H4 (cell line): Measurements from ENCODE around the gene SMYD1. TPM values are rescaled to one million over a fixed set of nuclear protein-coding genes. Genes with fewer than 3 reads are reported as not detected.
A peak's percentile ranks its signal among the peaks of the same experiment; 100 is the strongest.

Experiments used
- DNase-seq: peaks from one replicate; pipeline ENCODE4 v3.0.0-alpha.2; 2015; ENCODE audit warnings: low spot score
- total RNA-seq: library from RNA; depleted of rRNA; stranded (reverse); fragments of >200 nt; shearing (Covaris generic); gene quantifications from 2 replicates; pipeline ENCODE4 v1.2.3, GENCODE V29; 2014

The SMYD1 gene
- total RNA-seq, 1 experiment from 2014 or later: not detected

DNA sequence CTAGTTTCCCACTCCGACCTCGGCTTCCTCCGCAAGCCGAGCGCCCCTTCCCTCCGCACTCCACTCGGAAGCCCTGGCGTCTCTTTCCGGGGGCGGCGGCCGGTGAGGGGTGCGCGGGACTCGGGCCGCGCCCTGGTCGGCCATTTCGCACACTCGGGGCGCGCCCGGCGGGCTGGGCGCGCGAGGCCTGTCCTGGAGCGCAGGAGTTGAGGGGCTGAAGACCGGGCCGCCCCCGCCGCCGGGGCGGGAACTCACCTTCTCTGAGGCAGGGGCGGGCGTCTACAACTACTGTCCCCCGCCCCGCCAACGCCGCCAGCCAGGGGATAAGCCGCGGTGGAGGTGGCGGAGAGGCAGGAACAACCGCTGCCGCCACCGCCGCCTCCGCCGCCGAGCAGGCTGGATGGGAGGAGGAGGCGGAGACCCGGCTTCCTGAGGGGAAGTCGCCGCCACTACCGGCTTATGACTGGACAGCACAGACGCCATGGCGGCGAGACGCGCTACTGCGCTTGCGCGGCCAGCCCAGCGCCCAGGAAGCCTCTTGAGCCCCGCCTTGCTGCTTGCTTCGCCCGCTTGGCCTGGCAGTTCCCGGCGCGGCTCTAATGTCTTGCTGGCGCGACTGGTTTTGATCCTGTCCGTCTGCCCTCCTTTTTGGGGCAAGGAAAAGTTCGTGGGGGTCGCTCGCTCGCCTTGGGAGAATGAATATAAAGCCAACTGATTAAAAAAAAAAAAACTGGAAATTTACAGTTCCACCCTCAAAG, 12.1 kb upstream of the SMYD1 start, which contains the start of gene KRCC1:
Gene KRCC1, minus strand, starts transcription at position 413 of the 758 bp plus-strand sequence. CDS start 27,220 bp downstream, outside the sequence.
- DNase-seq: peak; percentile 92

GRCh38 chr2:88057437-88057844, 10.2 kb upstream of the SMYD1 start:
- DNase-seq: no peak

DNA sequence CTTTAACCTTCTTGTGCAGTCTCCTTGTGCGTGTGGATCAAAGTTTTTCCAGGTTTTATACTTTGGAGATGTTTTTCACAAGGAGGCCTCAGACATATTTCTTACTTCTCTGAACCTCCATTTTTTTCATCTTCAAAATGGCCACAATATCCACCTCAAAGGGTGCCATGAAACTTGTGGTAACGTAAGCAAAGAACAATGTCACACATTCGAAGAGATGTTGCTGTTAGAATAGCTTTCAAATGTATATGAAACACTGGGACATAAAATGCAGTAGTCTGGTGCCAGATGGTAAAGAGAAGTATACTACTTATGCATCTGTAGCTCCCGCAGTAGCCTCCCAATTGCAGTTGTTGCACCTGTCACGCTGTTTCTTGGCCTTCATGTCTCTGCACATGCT, 9.4 kb upstream of the SMYD1 start:
- no peak for DNase-seq

GRCh38 chr2:88059979-88060906, 7.4 kb upstream of the SMYD1 start:
- DNase-seq: peak; percentile 34

- DNase-seq: no peak
Measured at GRCh38 chr2:88060907-88061275, 6.7 kb upstream of the SMYD1 start.

GRCh38 chr2:88061295-88061694, 6.3 kb upstream of the SMYD1 start:
- DNase-seq: no peak

DNA sequence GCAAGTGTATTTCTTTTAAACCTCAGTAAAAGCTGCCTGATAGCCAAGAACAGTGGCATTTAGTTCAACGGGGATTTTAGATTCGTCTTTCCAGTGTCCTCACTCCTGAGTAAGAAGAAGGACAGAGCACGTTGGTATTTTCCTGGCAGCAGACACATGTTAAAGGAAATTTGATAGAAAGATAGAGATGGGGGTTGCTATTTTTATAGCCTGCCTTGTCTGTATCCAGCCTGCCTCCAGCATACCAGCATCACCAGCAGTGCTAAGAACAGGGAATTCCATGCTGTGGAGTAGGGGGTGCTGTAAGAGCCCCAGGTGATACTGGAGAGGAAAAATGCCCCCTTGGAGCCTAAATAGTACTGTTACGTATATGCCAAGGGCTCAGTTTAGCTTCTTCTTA, 1.1 kb upstream of the SMYD1 start:
- DNase-seq: no peak

DNA sequence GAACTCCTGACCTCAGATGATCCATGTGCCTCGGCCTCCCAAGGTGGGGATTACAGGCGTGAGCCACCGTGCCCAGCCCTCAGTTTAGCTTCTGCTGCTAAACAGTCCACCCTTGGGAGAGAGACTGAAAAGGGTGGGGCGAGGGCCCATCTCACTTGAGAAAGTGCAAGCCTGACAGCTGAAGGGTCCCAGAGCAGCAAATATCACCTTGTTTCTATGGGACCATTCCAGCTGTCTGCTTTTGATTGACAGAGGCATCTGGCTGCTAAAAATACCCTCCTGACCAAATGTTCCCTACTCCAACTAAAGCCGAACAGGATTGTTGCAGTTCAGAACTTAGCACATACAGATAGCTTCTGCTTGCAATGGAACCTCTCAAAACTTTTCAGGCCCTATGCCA, 436 bp upstream of the SMYD1 start:
- no peak for DNase-seq

DNA sequence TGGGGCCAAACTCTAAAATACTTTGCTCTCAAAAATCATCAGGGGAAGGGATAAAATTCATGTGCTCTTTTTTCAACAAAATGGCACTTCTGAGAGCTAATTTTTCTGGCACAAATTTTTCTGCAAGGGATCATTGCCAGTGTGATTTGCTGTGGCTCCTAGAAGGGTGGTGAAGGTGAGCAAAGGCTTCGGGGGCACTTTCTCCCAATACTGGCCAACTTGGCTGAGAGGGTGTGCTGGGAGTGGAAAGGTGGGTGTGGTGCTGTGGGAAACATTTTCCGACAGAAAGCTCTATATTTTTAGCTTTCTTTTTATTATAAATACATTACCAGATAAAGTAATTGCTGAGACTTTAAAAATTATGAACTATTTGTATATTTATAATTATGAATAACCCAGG, 419 bp downstream of the SMYD1 start:
- DNase-seq: no peak

DNA sequence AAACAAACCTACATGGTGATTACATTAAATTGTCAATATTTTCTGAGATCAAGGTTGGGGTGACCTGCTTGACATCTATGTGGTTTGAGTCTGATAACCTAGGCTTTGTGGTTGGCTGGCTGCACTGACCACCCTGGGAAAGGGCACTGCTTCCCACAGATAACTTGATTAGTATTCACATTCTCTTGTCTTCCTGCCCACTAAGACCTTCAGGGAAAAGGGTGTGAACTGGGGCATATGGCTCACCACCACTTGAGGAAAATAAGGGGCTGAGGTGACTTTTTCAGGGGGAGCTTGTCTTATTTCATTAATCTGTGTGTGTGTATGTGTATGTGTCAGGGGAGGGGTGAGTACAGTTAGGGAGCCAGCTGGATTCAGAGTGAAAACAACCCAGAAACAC, 1.5 kb downstream of the SMYD1 start:
- DNase-seq: no peak

GRCh38 chr2:88070055-88070454, 2.4 kb downstream of the SMYD1 start:
- no peak for DNase-seq

DNA sequence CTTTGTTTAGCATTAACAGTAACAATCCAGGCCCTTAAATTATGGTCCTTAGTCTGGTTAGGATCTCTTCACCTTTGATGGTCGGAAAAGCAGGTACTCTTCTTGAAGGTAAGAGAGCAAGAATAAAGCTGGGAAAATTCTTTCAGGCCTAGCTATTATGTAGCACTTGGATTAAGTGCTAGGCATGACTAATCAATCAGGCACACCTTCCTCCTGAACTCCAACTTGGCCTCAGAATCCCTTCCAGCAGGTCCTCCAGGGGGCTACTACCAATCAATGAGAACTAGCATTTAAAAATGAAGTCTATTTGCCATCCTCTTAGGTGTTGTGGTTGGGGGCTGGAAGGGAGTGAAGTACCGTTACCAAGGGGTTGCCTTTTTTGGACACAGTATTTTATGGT, 3.7 kb downstream of the SMYD1 start:
- DNase-seq: no peak

- DNase-seq: no peak
Measured at GRCh38 chr2:88074150-88074549, 6.5 kb downstream of the SMYD1 start.

DNA sequence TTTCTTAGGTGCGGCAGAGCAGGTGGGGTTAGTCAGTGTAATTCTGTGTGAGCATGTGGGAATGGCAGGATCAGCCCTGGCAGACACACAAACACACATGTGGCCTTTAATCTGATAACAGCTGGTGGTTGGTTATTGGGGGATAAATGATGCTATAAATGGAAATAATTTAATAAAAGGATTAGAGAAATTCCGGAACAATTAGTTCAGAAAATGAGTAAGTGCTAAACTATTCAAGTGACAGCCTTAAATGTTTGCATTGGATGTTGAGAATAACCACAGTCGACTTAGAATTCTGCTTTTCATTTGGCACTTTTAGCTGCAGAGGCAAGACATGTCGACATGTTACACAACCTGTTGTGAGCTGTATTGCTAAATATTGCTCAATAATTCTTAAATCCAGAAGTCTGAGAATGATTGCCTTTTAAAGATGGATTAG, 7.2 kb downstream of the SMYD1 start:
- no peak for DNase-seq

DNA sequence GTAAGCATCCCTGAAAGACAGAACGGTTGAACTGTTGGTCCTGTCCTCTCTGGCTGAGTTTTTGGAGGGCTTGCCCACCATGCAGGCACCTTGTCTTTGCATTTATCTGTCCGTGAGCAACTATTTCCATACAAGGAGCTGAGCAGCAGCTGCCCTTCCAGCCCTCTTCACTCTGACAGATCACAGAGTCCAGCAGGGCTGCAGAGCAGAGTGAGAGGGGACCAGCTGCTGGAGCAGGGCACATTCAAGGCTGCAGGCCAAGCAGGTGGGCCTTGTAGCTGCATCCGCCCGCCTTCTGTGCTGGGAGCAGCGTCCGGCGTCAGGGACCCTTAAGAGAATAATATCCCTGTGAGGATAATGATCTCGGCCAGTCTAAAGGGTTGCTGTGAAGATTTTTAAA, 9.5 kb downstream of the SMYD1 start:
- no peak for DNase-seq

- no peak for DNase-seq
Measured at GRCh38 chr2:88078643-88079172, 11.1 kb downstream of the SMYD1 start.

DNA sequence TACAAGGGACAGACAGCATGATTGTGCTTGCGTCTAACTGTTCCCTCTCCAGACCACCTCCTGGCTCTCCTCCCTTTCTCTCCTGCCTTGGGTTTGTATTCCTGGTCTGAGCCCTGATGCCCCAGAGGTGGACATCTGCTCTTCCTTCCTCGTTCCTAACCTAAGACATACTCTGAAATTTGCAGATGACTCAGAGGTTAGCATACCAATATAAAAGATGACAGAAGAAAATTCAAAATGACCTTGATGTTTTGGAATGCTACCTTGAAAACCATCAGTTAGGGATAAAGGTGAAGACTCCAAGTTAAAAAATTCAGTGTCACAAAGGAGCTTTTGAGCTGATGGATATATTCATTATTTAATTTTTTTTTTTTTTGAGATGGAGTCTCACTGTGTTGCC, 12.9 kb downstream of the SMYD1 start:
- DNase-seq: no peak

DNA sequence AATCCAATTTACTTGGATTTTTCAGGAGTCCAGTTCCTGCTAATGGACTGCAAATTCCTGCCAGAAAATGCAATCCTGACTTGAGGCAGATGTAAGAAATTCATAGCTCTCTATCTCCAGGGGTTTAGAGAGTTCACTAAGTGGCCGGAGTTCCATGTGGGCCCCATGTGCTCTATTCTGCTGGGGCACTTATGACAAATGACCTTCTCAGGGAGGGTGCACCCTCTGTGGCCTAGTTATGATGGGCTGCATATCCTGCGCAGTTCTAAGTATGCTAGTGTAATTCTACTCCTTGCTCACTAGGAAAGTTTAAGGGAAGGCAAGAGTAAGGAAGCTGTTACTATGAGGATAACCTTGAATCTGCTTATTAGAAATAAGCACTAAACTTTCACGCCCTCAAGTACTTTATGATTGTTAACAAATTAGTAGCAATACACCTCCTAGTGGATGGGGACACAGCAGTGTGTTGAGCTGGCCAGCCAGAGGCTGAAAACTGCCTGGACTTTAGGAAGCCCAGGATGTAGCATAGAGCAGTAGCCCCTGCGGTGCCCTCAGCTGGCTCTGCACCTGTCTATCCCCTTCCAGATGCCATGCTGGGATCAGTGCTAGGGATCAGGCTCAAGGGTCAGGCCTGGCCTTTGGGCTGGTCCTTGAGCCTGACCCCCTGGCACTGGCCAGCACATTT, 14.4 kb downstream of the SMYD1 start:
- no peak for DNase-seq

- DNase-seq: no peak
Measured at GRCh38 chr2:88082781-88083180, 15.2 kb downstream of the SMYD1 start.

- no peak for DNase-seq
Measured at GRCh38 chr2:88085099-88085498, 17.5 kb downstream of the SMYD1 start.

GRCh38 chr2:88085602-88086001, 18.0 kb downstream of the SMYD1 start:
- DNase-seq: no peak

GRCh38 chr2:88086401-88086800, 18.8 kb downstream of the SMYD1 start:
- DNase-seq: no peak
